Pons (tissue), 1 donor: ENCODE measurements around the gene DDX60.
"Not testable (repeated sequence)": the region's sequence is repeated elsewhere in the genome, so short reads cannot be mapped to it uniquely, and the experiment has no call there.

Source experiments
- DNase-seq: peaks from one replicate; pipeline ENCODE4 v3.0.0-alpha.2; 2016; ENCODE audit warnings: low spot score

The DDX60 gene, protein sequence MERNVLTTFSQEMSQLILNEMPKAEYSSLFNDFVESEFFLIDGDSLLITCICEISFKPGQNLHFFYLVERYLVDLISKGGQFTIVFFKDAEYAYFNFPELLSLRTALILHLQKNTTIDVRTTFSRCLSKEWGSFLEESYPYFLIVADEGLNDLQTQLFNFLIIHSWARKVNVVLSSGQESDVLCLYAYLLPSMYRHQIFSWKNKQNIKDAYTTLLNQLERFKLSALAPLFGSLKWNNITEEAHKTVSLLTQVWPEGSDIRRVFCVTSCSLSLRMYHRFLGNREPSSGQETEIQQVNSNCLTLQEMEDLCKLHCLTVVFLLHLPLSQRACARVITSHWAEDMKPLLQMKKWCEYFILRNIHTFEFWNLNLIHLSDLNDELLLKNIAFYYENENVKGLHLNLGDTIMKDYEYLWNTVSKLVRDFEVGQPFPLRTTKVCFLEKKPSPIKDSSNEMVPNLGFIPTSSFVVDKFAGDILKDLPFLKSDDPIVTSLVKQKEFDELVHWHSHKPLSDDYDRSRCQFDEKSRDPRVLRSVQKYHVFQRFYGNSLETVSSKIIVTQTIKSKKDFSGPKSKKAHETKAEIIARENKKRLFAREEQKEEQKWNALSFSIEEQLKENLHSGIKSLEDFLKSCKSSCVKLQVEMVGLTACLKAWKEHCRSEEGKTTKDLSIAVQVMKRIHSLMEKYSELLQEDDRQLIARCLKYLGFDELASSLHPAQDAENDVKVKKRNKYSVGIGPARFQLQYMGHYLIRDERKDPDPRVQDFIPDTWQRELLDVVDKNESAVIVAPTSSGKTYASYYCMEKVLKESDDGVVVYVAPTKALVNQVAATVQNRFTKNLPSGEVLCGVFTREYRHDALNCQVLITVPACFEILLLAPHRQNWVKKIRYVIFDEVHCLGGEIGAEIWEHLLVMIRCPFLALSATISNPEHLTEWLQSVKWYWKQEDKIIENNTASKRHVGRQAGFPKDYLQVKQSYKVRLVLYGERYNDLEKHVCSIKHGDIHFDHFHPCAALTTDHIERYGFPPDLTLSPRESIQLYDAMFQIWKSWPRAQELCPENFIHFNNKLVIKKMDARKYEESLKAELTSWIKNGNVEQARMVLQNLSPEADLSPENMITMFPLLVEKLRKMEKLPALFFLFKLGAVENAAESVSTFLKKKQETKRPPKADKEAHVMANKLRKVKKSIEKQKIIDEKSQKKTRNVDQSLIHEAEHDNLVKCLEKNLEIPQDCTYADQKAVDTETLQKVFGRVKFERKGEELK (N-terminal part only)

DNA sequence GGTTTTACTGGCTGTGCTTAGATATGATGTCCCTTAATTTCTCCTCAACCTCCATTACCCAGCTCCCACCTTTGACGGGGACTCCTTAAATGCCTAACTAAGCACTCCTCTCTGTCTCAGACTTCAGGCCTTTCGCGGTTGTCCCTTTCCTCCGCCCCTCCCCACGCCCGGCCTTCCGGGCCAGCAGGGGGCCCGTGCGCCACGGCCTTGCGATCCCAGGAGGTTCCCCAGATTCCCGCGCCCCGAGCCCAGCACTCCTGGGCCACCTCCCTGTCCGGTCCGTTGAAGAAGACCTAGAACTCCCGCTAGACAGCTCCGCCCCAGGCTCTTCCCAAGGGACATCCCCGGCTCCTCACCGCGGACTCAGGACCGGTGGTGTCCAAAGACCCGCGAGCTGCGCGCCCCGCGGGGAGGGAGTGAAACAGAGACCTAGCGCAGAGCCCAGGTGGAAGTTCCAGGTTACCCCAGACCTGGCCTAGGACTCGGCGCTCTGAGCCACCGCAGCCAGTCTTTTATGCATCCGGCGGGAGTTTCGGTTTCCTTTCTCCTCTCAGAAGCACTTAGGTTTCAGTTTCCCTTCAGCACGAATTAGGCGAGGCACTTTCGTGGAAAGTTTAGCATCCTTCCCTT, at the start of gene DDX60:
DDX60 (minus strand) TSS at position 487 of the 630 bp plus-strand sequence. CDS start 7,493 bp downstream, outside the sequence.
- DNase-seq, result peak; percentile 73

DNA sequence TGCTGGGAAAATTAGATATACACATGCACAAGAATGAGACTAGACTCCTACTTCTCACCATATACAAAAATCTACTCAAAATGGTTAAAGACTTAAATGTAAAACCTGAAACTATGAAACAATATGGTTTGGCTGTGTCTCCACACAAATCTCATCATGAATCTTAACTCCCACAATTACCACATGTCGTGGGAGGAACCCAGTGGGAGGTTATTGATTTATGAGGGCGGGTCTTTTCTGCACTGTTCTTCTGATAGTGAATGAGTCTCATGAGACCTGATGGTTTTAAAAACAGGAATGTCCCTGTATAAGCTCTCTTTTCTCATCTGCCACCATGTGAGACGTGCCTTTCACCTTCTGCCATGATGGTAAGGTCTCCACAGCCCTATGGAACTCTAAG, 48.5 kb upstream of the DDX60 start:
- DNase-seq, result no peak

DNA sequence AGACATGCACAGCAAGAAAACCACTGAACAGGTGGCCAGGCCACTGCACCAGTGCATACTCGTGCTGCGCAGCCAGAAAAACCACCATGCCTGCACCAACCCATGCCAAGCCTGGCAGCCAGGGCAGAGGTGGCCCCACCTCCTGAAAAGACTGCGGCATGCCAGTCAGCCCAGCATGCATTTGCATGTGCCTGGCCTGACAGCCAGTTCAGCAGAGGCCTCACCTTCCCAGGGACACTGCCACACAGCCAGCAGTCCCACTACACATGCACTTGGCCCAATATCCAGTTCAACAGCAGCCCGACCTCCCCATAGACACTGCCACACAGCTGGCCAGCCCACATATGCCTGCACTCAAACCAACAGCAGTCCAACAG, 43.5 kb upstream of the DDX60 start:
- no peak for DNase-seq

DNA sequence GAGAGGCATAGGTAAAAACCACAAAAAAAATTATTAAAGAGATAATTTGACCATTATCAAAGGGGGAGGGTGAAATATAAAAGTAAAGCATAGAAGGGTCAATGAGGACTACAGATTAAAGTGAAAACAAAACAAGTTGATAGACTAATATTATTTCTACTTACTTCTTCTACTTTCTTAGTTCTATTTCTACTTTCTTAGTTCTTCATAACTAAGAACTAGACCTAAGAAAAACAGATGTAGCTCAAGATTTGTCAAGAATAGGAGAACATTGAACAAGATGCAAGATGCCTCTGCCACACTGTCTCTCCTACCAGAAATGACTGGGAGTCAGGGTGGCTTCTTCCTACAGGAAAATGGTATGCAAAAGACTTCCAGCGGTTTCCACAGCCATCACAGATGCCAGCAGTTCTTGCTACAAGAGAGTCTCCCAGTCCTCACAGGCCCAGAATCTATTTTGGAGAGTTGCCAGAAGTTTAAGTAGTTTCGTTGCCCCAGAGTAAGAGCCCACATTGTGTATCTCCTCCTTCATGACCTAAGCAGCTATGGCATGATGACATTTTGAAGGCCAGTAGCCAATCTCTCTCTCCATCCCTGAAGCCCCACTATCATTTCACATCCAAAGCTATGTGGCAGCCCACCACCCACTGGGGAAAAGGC, 42.9 kb upstream of the DDX60 start:
- no peak for DNase-seq

DNA sequence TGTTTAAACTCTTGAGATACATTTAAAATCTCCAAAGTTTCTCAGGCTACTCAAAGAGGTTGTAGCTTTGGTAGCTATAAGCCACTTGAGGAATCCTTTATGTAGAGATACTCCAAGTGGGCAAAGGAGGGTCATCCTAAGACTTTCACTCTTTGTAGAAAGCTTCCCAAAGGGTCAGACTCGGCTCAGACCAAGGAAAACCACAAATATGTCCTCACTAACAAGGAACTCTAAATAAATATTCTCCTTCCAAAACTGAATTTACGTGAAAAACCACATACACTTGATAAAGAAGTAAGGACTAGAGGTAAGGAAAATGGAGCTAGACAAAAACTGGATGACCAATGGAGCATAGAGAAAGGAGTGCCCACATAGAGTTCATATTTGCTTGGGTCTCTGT, 41.7 kb upstream of the DDX60 start:
- DNase-seq, result no peak

DNA sequence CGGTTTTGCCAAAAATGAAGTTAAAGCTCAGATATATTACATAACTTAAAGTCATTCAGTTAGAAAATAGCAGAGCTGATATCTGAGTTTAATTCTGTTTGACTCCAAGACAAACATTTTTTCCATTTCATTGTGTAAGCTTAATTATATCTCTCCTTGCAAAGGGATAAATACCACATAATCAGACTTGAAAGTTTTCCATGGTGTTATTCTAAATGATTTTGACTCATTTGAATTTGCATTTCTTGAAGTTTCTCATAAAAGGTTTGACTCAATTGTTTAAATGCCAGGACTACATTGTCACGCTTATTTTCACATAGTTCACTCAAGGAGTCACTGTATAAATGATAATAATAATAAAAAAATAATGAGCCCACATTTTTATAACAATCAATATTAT, 39.4 kb upstream of the DDX60 start:
- DNase-seq, result no peak

DNA sequence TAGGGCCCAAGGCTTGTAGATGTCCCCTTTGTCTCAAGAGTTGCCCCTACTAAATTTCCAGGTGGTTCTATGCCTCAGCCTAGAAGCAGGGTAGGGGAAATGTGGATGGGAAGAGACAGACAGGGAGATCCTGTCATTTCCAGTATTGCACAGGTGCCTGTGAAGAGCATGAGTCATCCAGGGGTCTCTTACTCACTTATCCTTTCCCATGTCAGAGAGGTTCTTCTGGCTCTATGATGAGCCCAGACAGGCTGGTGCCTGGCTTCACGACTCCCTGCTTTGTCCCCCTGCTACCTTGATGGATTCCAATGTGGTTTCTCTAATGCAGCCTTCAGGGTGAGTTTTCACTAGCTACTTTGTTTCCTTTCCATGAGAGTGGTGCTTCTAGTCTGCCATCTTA, 35.2 kb upstream of the DDX60 start:
- DNase-seq, result no peak

DNA sequence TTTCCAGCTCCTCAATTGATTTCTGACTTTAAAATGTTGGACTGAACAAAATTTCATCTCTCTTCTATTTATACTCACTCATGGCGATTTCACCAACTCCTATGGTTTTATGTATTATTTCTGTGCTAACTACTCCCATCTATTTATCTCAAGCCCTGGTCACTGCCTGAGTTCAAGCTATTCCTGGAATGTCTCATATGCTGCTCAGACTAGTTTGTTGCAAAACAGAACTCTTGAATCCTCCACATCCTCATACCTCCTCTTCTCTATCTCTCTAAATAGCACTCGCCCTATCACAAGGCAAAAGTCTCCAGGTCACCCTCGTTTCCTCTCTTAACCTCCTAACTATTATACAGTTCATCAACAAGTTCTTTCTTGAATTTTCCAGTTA, 19.0 kb upstream of the DDX60 start:
- no peak for DNase-seq

DNA sequence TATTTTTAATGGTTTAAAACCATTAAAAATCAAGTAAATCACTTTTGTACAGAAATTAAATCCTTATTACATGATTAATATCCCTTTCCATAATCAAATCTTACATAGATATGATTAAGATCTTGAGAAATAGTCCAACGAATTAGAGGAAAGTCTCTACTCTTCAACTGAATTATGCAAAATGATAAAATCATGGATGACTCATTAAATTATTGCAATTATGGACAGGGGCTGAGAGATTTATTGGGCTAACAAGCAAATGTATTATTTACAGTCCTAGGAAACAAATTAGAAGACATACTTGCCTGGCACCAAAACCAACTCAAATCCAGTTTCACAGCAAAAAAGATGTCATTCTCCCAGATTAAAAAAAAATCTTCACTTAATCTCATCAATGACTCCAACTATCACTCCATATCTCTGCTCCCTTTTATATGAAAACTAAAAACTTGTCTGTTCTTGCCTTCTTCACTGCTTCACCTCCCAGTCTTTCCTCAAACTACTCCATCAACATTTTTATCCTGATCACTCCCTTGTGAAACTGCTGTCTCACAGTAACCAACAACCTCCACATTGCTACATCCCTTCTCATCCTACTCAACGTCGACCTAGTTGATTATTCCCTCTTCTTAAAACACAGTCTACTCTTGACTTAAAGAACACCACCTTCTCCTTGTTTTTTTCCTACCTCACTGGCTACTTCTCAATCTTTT, 18.4 kb upstream of the DDX60 start:
- DNase-seq, result no peak

DNA sequence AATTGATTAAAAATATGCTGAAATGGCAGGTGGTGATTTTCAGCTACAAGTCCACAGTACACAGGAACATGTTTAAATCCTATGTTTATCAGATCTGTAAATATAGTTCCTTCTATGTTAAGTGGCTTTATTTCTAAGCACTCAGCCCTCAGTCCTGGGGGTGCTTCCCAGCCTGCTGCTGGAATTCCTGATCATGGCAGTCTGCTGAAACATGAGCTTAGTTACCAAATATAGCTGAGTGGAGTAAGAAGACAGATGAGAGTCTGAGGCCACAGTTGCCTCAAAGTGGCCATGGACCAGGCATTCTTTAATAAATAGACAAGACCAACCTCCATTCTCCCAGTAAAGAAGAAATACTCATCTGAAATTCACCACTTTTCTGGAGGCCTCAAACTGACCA, 17.1 kb upstream of the DDX60 start:
- DNase-seq, result no peak

DNA sequence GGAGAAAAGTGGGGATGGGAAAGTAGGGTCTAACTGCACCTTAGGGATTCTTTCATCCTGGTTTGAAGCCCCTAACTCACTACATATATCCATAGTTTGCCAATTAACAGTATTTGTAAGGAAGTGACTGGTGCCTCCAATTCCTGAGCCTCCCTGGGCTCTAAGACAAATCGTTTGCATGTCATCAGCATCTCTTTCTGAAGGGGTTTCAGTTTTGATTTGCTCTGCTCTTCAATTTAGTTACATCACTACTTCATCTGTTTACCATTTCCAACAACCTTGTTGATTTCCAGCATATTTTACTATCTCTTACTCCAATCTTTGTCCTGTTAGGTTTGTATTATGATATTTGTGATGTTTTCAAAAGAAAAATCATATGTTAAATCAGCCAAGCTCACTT, 15.5 kb upstream of the DDX60 start:
- no peak for DNase-seq

DNA sequence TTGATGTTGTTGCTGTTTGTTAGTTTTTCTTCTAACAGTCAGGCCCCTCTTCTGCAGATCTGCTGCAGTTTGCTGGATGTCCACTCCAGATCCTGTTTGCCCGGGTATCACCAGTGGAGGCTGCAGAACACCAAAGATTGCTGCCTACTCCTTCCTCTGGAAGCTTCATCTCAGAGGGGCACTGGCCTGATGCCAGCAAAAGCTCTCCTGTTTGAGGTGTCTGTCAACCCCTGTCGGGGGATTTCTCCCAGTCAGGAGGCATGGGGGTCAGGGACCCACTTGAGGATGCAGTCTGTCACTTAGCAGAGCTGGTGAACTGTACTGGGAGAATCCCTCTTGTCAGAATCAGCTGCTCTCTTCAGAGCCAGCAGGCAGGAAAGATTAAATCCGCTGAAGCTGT, 12.0 kb upstream of the DDX60 start:
- not testable (repeated sequence) for DNase-seq

DNA sequence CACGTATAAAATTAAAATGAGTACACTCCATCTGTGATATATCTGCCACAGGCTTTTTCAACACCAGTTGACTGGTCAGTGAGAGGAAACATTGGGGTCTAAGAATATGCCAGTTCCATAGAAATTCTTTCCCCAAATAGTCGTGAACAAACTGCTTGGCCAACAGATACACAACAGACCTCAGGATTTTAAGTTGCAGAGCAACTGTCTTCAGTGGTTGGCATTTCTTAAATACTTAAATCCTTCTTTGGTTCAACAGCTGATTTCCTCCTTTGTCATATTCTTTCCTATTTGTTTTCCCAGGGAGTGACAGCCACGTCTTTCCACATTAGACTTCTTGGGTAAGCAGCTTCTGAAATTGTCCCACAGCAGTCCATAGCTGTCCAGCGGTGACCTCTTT, 7.0 kb upstream of the DDX60 start:
- DNase-seq, result no peak

DNA sequence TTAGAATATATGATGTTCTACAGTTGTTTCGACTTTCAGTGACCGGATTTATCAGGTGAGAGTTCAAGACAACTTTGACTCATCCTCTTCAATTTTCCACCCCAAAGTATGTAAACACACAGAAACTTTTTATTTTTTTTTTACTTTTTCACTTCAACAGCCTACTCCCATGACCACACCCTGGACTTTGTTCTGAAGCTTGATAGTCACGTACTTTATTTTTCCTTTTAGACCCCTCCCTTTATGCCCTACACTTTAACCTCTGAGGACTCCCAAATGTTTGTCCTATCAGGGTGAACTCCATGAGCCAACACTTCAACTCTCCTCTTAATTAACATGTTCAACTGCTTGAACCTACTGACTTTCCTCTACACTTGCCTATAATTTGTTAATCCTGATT, 2.5 kb upstream of the DDX60 start:
- DNase-seq, result no peak

DNA sequence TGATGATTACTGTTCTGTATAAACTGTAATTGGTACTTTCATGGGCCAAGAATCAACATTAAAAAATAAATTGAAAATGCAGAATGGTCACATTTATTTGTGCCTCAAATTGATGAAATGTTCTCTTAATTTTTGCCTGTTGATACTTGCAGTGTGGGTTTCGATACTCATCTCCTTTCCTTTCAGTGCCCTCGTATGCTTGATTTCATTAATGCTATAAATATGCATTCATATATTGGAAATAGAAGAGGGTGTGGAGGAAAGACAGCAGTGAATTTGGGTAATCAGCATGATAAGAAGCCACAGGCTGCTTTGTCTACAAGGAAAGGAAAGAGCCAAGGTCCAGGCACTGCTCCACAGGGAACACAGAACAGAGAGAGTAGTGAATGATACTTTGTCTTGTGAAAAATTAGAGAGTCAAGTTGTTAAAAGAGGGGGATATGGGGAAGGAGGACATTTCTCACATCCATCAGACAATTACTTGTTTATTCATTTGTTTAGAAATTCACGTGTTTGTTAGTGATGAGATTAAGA, 1.0 kb upstream of the DDX60 start:
- DNase-seq, result peak; percentile 3

DNA sequence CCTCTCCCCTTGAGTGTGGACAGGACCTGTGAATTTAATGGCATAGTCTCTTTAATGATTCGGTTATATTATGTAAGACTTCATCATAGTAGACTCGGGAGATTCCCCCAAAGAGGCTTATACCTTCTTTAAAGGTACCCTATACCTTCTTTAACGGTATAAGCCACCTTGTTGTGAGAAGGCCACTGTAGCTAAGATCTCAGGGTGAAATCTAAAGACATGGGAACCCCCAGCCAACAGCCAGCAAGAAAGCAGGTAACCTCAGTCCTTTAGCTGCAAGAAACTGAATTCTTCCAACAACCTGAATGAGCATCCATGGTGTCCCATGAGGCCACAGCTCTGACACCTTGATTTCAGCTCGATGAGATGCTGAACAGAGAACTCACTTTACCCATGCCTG, 931 bp downstream of the DDX60 start:
- DNase-seq, result no peak

DNA sequence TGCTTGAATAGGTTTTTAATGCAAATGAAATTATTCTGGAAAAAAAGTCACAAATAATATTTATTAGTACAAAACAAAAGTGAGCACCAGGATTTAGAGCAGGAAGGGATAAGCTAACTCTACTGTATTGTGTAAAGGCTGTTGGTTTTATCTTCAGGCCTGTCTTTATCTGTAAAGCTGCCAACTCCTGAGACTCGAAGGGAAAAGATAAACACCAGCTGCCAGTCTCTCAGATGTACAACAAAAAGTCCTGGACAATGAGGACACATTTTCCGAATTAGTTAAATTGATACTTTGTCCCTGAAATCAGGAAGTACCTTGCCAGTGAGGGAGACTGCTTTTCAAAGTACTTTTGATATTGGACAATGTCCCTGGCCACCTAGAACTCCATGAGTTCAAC, 8.8 kb downstream of the DDX60 start:
- peak; percentile 3 for DNase-seq

DNA sequence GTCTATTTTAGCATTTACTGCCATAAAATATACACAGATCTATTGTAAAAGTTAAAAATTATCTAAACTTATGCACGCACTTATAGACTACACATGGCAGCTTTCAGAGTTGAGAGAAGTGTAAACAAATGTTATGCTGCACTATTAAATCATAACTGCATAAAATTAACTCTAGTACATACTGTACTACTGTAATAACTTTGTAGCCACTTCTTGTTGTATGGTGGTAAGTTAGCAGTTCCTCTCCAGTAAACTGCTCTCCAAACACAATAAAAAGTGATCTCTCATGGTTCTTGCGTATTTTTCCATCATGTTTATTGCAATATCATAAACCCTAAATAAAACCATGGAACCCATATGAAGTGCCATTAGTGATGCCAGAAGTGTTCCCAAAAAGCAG, 9.6 kb downstream of the DDX60 start:
- DNase-seq, result no peak

DNA sequence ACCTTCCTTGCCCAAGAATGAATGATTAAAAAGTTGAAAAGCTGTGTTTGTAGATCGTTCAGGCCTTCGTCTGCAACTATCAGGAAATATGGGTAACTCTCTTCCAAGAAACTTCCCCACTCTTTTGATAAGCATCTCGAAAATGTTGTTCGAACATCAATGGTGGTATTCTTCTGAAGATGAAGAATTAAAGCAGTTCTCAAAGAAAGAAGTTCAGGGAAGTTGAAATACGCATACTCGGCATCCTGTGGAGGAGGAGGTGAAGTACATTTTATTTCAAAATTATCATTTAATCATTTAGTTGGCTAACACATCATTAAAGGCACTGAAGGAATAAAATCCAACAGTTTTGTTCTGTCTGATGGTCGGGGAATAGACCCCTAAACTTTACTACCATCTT, 12.1 kb downstream of the DDX60 start:
- DNase-seq, result no peak

DNA sequence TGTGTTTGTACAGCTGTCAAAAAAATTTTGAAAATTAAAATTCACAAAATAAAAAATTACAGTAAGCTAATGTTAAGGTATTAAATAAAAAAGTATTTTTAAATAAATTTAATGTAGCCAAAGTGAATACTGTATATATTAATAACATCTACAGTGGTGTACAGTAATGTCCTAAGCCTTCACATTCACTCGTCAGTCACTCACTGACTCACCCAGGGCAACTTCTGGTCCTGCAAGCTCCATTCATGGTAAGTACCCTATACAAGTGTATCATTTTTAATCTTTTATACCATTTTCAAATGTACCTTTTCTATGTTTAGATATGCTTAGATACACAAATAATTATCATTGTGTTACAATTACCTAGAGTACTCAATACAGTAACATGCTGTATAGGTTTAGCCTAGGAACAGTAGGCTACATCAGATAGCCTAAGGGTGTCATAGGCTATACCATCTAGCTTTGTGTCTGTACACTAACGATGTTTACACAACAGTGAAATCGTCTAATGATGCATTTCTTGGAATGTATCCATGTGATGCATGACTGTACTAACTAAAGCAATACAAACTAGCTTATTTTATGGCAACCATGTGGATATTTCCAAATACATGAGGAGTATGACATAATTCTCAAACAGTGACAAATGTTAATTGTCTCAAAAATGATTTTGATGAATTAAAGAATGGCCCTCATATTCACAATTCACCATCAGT, 13.7 kb downstream of the DDX60 start:
- DNase-seq, result no peak
